IMR-90 (cell line): Measurements from ENCODE around the gene MAML3. TPM values are rescaled to one million over a fixed set of nuclear protein-coding genes. Genes with fewer than 3 reads are reported as not detected.

Source experiments
- ATAC-seq: fragments of 200-7000 bp; cut with Tn5 transposase; 2 replicates; pipeline ENCODE4 v1.9.1; 2020; ENCODE audit warnings: low read depth, mild to moderate bottlenecking, moderate library complexity
- BruUV-seq: library from RNA; stranded (reverse); fragments of 400-500 nt; replicated peaks from 2 replicates; lab custom pipeline; 2021; lab: Mats Ljungman, UMichigan
- CTCF ChIA-PET: fragments of 300-600 bp; formaldehyde crosslinking; extraction: SDS; loops from one replicate; lab custom pipeline; 2021; ENCODE audit warnings: antibody characterized with exemption; lab: Yijun Ruan, JAX
- POLR2A ChIA-PET: fragments of 300-600 bp; sonication (Branson Sonifier 250); formaldehyde crosslinking; loops from one replicate; lab custom pipeline; 2022; ENCODE audit warnings: antibody characterized with exemption; ENCODE audit not compliant: unreplicated experiment; lab: Charles Lee
- DNase-seq: peaks from one replicate; pipeline ENCODE4 v3.0.0; 2013
- H2AFZ ChIP-seq: replicated peaks from 2 replicates; pipeline ENCODE3; 2013; ENCODE audit warnings: low read length, mild to moderate bottlenecking; ENCODE audit not compliant: poor library complexity
- H2AK5ac ChIP-seq: 2 replicates; pipeline ENCODE4 v1.6.1; 2013; ENCODE audit warnings: low read depth, low read length, inconsistent platforms
- H2AK9ac ChIP-seq: replicated peaks from 2 replicates; pipeline ENCODE3; 2013; ENCODE audit warnings: mild to moderate bottlenecking, low read depth, low read length, moderate library complexity; ENCODE audit not compliant: poor library complexity
- H2BK120ac ChIP-seq: 2 replicates; pipeline ENCODE4 v1.6.1; 2013; ENCODE audit warnings: low read depth, low read length, inconsistent platforms
- H2BK15ac ChIP-seq: 3 replicates; pipeline ENCODE4 v1.6.1; 2013; ENCODE audit warnings: low read depth, low read length, inconsistent platforms
- H2BK20ac ChIP-seq: 2 replicates; pipeline ENCODE4 v1.6.1; 2013; ENCODE audit warnings: low read depth, mild to moderate bottlenecking, inconsistent platforms, low read length, moderate library complexity
- H2BK5ac ChIP-seq: 2 replicates; pipeline ENCODE4 v1.6.1; 2013; ENCODE audit warnings: mild to moderate bottlenecking, low read depth, low read length, inconsistent platforms; ENCODE audit not compliant: poor library complexity, severe bottlenecking
- H3K14ac ChIP-seq: replicated peaks from 2 replicates; pipeline ENCODE4 v1.6.1; 2013; ENCODE audit warnings: low read depth, low read length, inconsistent platforms
- H3K18ac ChIP-seq: 2 replicates; pipeline ENCODE4 v1.6.1; 2013; ENCODE audit warnings: low read depth, low read length, control low read depth
- H3K23ac ChIP-seq: 2 replicates; pipeline ENCODE4 v1.6.1; 2013; ENCODE audit warnings: low read depth, low read length, inconsistent platforms
- H3K27ac ChIP-seq: 2 replicates; pipeline ENCODE4 v1.5.1; 2013; ENCODE audit warnings: mild to moderate bottlenecking, control low read depth, low read length; ENCODE audit not compliant: insufficient read depth
- H3K27me3 ChIP-seq: 2 replicates; pipeline ENCODE4 v1.6.1; 2013; ENCODE audit warnings: low read length; ENCODE audit not compliant: control insufficient read depth, insufficient read depth
- H3K36me3 ChIP-seq: 2 replicates; pipeline ENCODE4 v1.6.1; 2013; ENCODE audit warnings: low read length, mixed read lengths; ENCODE audit not compliant: control insufficient read depth, insufficient read depth
- H3K4ac ChIP-seq: 2 replicates; pipeline ENCODE4 v1.6.1; 2013; ENCODE audit warnings: low read depth, low read length, inconsistent platforms
- H3K4me1 ChIP-seq: 2 replicates; pipeline ENCODE4 v1.6.1; 2013; ENCODE audit warnings: low read length, mixed read lengths; ENCODE audit not compliant: control insufficient read depth, insufficient read depth
- H3K4me2 ChIP-seq: 2 replicates; pipeline ENCODE4 v1.6.1; 2013; ENCODE audit warnings: low read depth, mild to moderate bottlenecking, control low read depth, low read length, moderate library complexity
- H3K4me3 ChIP-seq: 2 replicates; pipeline ENCODE4 v1.5.1; 2013; ENCODE audit warnings: low read depth, mild to moderate bottlenecking, control low read depth, low read length, moderate library complexity; ENCODE audit not compliant: insufficient read depth
- H3K56ac ChIP-seq: 2 replicates; pipeline ENCODE4 v1.6.1; 2013; ENCODE audit warnings: low read length, inconsistent platforms; ENCODE audit not compliant: insufficient read depth; ENCODE audit errors: extremely low read depth
- H3K79me1 ChIP-seq, 2 experiments: 2 replicates each; pipeline ENCODE4 v1.6.1; 2013; ENCODE audit warnings: low read length in 2 of 2, inconsistent platforms in 1 of 2, low read depth in 1 of 2
- H3K9ac ChIP-seq: 2 replicates; pipeline ENCODE4 v1.6.1; 2013; ENCODE audit warnings: low read depth, low read length, control low read depth
- H3K9me1 ChIP-seq: 2 replicates; pipeline ENCODE4 v1.6.1; 2013; ENCODE audit warnings: low read length, inconsistent platforms; ENCODE audit not compliant: insufficient read depth
- H3K9me3 ChIP-seq: 2 replicates; pipeline ENCODE4 v1.6.1; 2013; ENCODE audit warnings: low read length; ENCODE audit not compliant: control insufficient read depth, insufficient read depth
- H4K20me1 ChIP-seq: 2 replicates; pipeline ENCODE4 v1.6.1; 2013; ENCODE audit warnings: low read length, inconsistent platforms; ENCODE audit not compliant: insufficient read depth
- H4K5ac ChIP-seq: 2 replicates; pipeline ENCODE4 v1.6.1; 2013; ENCODE audit warnings: mild to moderate bottlenecking, low read depth, low read length, control low read depth
- H4K8ac ChIP-seq, 2 experiments: 2 replicates each; pipeline ENCODE4 v1.6.1; 2013; ENCODE audit warnings: low read depth in 2 of 2, low read length in 2 of 2, control low read depth in 1 of 2, inconsistent platforms in 1 of 2
- H4K91ac ChIP-seq: 2 replicates; pipeline ENCODE4 v1.6.1; 2013; ENCODE audit warnings: low read depth, low read length, inconsistent platforms; ENCODE audit not compliant: insufficient read depth
- CEBPB ChIP-seq: IDR thresholded peaks from 2 replicates; pipeline ENCODE4 v1.6.1; 2012; ENCODE audit warnings: low read depth, low read length, improper control_type of control experiment
- CHD1 ChIP-seq: IDR thresholded peaks from 2 replicates; pipeline ENCODE4 v1.6.1; 2012; ENCODE audit warnings: low read depth, low read length, improper control_type of control experiment
- FOS ChIP-seq: fragments of 150-350 bp; IDR thresholded peaks from 2 replicates; pipeline ENCODE4 v1.6.1; 2016; ENCODE audit warnings: low read depth, low read length
- MAZ ChIP-seq: IDR thresholded peaks from 2 replicates; pipeline ENCODE4 v1.6.1; 2012; ENCODE audit warnings: low read depth, mild to moderate bottlenecking, low read length, improper control_type of control experiment, moderate library complexity, borderline replicate concordance
- MXI1 ChIP-seq: IDR thresholded peaks from 2 replicates; pipeline ENCODE4 v1.6.1; 2012; ENCODE audit warnings: low read depth, mild to moderate bottlenecking, low read length, moderate library complexity, borderline replicate concordance
- POLR2A ChIP-seq: IDR thresholded peaks from 2 replicates; pipeline ENCODE4 v1.6.1; 2012; ENCODE audit warnings: mild to moderate bottlenecking, low read depth, low read length
- RFX5 ChIP-seq: IDR thresholded peaks from 2 replicates; pipeline ENCODE4 v1.8.0; 2012; ENCODE audit warnings: low read depth, mild to moderate bottlenecking, low read length, moderate library complexity
- SMC3 ChIP-seq: fragments of 150-350 bp; IDR thresholded peaks from 2 replicates; pipeline ENCODE4 v1.6.1; 2016; ENCODE audit warnings: low read depth, mild to moderate bottlenecking, antibody characterized with exemption, low read length, moderate library complexity
- WGBS, 2 experiments: methylation state at CpG; one replicate each; pipeline versions ENCODE4 v1.1.5 to v1.1.7; 2013; ENCODE audit warnings: missing lambda C conversion rate in 2 of 2; ENCODE audit not compliant: insufficient read length in 1 of 2; ENCODE audit errors: extremely low coverage in 2 of 2; 5-methylcytosine and 5-hydroxymethylcytosine counted together
- dilution Hi-C: fragments of 300-500 bp; cut with HindIII; formaldehyde crosslinking; loops from one replicate; pipeline ENCODE4 v1.14.3; 2018; ENCODE audit warnings: low sequenced_read_pairs; ENCODE audit not compliant: unreplicated experiment
- in situ Hi-C: fragments of 300-500 bp; cut with MboI; formaldehyde crosslinking; loops from 3 replicates; pipeline ENCODE4 v1.14.3; 2019; ENCODE audit warnings: low sequenced_read_pairs, inconsistent platforms, mixed read lengths
- intact Hi-C: fragments of 100-400 bp; cut with micrococcal nuclease; formaldehyde crosslinking; loops from 2 replicates; pipeline ENCODE4 v1.10.0; 2022
- polyA plus RNA-seq, 3 experiments: library from polyadenylated mRNA; depleted of rRNA; stranded (reverse); fragments of >200 nt; gene quantifications; 2 replicates each; pipeline ENCODE4 v1.2.3, GENCODE V29; 2012; ENCODE audit warnings: low replicate concordance in 1 of 3
- total RNA-seq: library from RNA; depleted of rRNA; stranded (reverse); fragments of >200 nt; gene quantifications from 2 replicates; pipeline ENCODE4 v1.2.3, GENCODE V29; 2012
- TF ChIP-seq, protein P1 (sequence below): conservative IDR thresholded peaks from 2 replicates; pipeline ENCODE4 v1.5.1; 2012; ENCODE audit warnings: mild to moderate bottlenecking, low read depth, low read length, improper control_type of control experiment
- TF ChIP-seq, protein P2 (sequence below): fragments of 150-350 bp; IDR thresholded peaks from 2 replicates; pipeline ENCODE4 v1.6.1; 2016; ENCODE audit warnings: low read depth, mild to moderate bottlenecking, low read length, moderate library complexity, borderline replicate concordance
- TF ChIP-seq, protein P3 (sequence below): fragments of 150-350 bp; IDR thresholded peaks from 2 replicates; pipeline ENCODE4 v1.6.1; 2017; ENCODE audit warnings: mild to moderate bottlenecking, antibody characterized with exemption, low read length, low read depth

MAML3 gene
- total and polyA plus RNA-seq, 2 of the 4 experiments (the other 2 are of a cell fraction), result 0.90 to 1.7 TPM

DNA sequence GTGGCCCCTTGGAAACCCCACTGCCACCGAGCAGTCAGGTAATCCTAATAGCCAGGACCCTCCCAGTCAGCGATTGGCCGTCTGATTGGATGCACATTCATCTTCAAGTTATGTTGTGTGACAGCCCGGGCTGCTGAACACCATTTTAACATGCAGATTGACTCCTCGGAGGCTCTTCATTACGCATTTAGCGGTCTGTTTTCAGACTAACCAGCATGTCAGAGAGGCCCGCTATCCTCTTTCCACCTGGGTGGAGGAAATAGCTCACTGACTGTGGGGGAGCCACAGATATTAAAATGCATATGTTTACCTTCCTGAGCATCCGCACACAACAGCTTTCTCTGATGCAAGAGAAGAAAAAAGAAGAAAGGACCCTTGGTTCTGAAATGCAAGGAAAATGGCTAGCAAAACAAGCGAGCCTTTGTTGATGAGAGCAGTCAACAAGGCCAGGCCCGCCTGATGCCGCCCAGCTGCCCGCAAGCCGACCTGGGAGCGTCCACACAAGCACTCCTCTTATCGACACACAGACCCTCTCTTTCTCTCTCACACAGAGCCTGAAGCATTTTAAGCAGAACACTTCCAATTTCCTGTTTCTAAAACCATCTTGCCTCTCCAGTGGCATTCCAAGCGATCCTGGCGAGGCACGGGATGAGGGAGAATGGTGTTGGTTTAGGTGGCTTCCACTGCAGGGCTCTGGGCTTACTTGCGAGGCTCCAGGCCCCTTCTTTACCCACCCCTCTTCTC lies 370.1 kb downstream of the MAML3 start:
- no peak overlapping the region for H2BK5ac ChIP-seq
- H3K9me1 ChIP-seq, result no peaks in the 10 kb centered on the region
- no peak overlapping the region for H3K4me2 ChIP-seq
- no peaks in the 10 kb centered on the region for H3K79me1 ChIP-seq
- H3K4me1 ChIP-seq, result no peaks in the 10 kb centered on the region
- CTCF ChIA-PET, result no interaction called here
- no peak overlapping the region for H4K8ac ChIP-seq
- no peak overlapping the region for H2BK20ac ChIP-seq
- POLR2A ChIA-PET, result no interaction called here
- 81% methylated on average over 8 of the region's 20 CpGs; no CpG with 5 or more reads in 1 of the 2 experiments for WGBS, 2 experiments
- H2BK15ac ChIP-seq, result no peak overlapping the region
- no peak overlapping the region for H3K4me3 ChIP-seq
- H3K18ac ChIP-seq, result no peak overlapping the region
- H4K5ac ChIP-seq, result no peak overlapping the region
- H2AK9ac ChIP-seq, result no peak overlapping the region
- H2AFZ ChIP-seq, result no peak overlapping the region
- DNase-seq, result no peak
- H3K27ac ChIP-seq, result no peak overlapping the region
- H3K9me3 ChIP-seq, result no peaks in the 10 kb centered on the region
- no peak overlapping the region for H3K23ac ChIP-seq
- no peaks in the 10 kb centered on the region for H3K27me3 ChIP-seq
- no TSS peak for BruUV-seq
- intact Hi-C loops (no loop called here), in situ Hi-C loops (no loop called here), dilution Hi-C loops (no loop called here)
- no peaks in the 10 kb centered on the region for H3K36me3 ChIP-seq
- H2BK120ac ChIP-seq, result no peak overlapping the region
- no peaks in the 10 kb centered on the region for H4K20me1 ChIP-seq
- H3K14ac ChIP-seq, result no peak overlapping the region
- no peak for TF ChIP-seq MXI1
- no peak for TF ChIP-seq FOS
- TF ChIP-seq MAZ, result no peak
- TF ChIP-seq, protein P1, sequence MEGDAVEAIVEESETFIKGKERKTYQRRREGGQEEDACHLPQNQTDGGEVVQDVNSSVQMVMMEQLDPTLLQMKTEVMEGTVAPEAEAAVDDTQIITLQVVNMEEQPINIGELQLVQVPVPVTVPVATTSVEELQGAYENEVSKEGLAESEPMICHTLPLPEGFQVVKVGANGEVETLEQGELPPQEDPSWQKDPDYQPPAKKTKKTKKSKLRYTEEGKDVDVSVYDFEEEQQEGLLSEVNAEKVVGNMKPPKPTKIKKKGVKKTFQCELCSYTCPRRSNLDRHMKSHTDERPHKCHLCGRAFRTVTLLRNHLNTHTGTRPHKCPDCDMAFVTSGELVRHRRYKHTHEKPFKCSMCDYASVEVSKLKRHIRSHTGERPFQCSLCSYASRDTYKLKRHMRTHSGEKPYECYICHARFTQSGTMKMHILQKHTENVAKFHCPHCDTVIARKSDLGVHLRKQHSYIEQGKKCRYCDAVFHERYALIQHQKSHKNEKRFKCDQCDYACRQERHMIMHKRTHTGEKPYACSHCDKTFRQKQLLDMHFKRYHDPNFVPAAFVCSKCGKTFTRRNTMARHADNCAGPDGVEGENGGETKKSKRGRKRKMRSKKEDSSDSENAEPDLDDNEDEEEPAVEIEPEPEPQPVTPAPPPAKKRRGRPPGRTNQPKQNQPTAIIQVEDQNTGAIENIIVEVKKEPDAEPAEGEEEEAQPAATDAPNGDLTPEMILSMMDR, result no peak
- TF ChIP-seq POLR2A, result no peak
- TF ChIP-seq, protein P2, sequence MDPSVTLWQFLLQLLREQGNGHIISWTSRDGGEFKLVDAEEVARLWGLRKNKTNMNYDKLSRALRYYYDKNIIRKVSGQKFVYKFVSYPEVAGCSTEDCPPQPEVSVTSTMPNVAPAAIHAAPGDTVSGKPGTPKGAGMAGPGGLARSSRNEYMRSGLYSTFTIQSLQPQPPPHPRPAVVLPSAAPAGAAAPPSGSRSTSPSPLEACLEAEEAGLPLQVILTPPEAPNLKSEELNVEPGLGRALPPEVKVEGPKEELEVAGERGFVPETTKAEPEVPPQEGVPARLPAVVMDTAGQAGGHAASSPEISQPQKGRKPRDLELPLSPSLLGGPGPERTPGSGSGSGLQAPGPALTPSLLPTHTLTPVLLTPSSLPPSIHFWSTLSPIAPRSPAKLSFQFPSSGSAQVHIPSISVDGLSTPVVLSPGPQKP, result no peak
- TF ChIP-seq RFX5, result no peak
- TF ChIP-seq CEBPB, result no peak
- TF ChIP-seq CHD1, result no peak
- TF ChIP-seq SMC3, result no peak
- TF ChIP-seq, protein P3, sequence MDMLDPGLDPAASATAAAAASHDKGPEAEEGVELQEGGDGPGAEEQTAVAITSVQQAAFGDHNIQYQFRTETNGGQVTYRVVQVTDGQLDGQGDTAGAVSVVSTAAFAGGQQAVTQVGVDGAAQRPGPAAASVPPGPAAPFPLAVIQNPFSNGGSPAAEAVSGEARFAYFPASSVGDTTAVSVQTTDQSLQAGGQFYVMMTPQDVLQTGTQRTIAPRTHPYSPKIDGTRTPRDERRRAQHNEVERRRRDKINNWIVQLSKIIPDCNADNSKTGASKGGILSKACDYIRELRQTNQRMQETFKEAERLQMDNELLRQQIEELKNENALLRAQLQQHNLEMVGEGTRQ, result no peak
- H4K91ac ChIP-seq, result no peak overlapping the region
- no peak overlapping the region for H3K9ac ChIP-seq
- no peak for ATAC-seq
- H3K56ac ChIP-seq, result no peak overlapping the region
- H2AK5ac ChIP-seq, result no peak overlapping the region
- H3K4ac ChIP-seq, result no peak overlapping the region
